Activated CD4-positive, alpha-beta memory T cell treated with anti-CD3 and anti-CD28 coated beads for 36 hours (primary cell): ENCODE data around the gene EXOC2. TPM values are rescaled to one million over a fixed set of nuclear protein-coding genes. Genes with fewer than 3 reads are reported as not detected.
"Not testable (repeated sequence)": the region's sequence is repeated elsewhere in the genome, so short reads cannot be mapped to it uniquely, and the experiment has no call there.

Experiments
- CTCF ChIA-PET: fragments of 350-600 bp; sonication (Branson Sonifier 250); formaldehyde crosslinking; loops from one replicate; lab custom pipeline; 2021; ENCODE audit warnings: antibody characterized with exemption, inconsistent platforms; lab: Charles Lee
- POLR2A ChIA-PET: fragments of 350-600 bp; sonication (Branson Sonifier 250); formaldehyde crosslinking; loops from one replicate; lab custom pipeline; 2021; ENCODE audit warnings: antibody characterized with exemption; lab: Charles Lee
- DNase-seq: peaks from one replicate; pipeline ENCODE4 v3.0.0-alpha.2; 2020
- H3K27ac Mint-ChIP-seq: one replicate; pipeline ENCODE4 v1.8.0; 2021; ENCODE audit warnings: mixed read lengths
- H3K27me3 Mint-ChIP-seq: one replicate; pipeline ENCODE4 v1.8.0; 2021; ENCODE audit warnings: mixed read lengths
- H3K36me3 Mint-ChIP-seq: one replicate; pipeline ENCODE4 v1.8.0; 2021; ENCODE audit warnings: mixed read lengths
- H3K4me1 Mint-ChIP-seq: one replicate; pipeline ENCODE4 v1.8.0; 2021; ENCODE audit warnings: low read depth, mixed read lengths
- H3K4me3 Mint-ChIP-seq: one replicate; pipeline ENCODE4 v1.8.0; 2021; ENCODE audit warnings: mild to moderate bottlenecking, mixed read lengths
- H3K9me3 Mint-ChIP-seq: one replicate; pipeline ENCODE4 v1.8.0; 2021; ENCODE audit warnings: mixed read lengths
- intact Hi-C: fragments of 100-400 bp; cut with micrococcal nuclease; formaldehyde crosslinking; loops from one replicate; pipeline ENCODE4 v1.15.1; 2023
- total RNA-seq, 2 experiments: library from RNA; stranded (reverse); gene quantifications; one replicate each; pipeline ENCODE4 v1.2.3, GENCODE V29; 2021

EXOC2 gene
- total RNA-seq, 2 experiments from 2014 or later, result 40.5 to 42.3 TPM

GRCh38 chr6:572596-573265 is 120.2 kb downstream of the EXOC2 start:
- Mint-ChIP-seq H3K27ac (no peak overlapping the region), H3K9me3 (peaks cover 6% of the 10 kb centered on the region), H3K36me3 (peaks cover 45% of the 10 kb centered on the region), H3K27me3 (no peaks in the 10 kb centered on the region), H3K4me1 (peaks cover 36% of the 10 kb centered on the region), H3K4me3 (no peak overlapping the region)
- intact Hi-C loops, result no loop called here
- POLR2A ChIA-PET, result no interaction called here
- CTCF ChIA-PET, result interaction anchor here (1.3 kb wide), 1 partner anchor 384 kb away, joined by 3 read pairs; no protein-coding TSS in a partner anchor
- no peak for DNase-seq

- H3K4me3 Mint-ChIP-seq, result no peak overlapping the region
- H3K36me3 Mint-ChIP-seq, result peaks cover 47% of the 10 kb centered on the region
- CTCF ChIA-PET, result interaction anchor here (1.3 kb wide), 1 partner anchor 383 kb away, joined by 3 read pairs; no protein-coding TSS in a partner anchor
- H3K27me3 Mint-ChIP-seq, result no peaks in the 10 kb centered on the region
- intact Hi-C loops, result no loop called here
- H3K4me1 Mint-ChIP-seq, result peaks cover 31% of the 10 kb centered on the region
- no peak overlapping the region for H3K27ac Mint-ChIP-seq
- POLR2A ChIA-PET, result no interaction called here
- peaks cover 6% of the 10 kb centered on the region for H3K9me3 Mint-ChIP-seq
- no peak for DNase-seq
These were observed 121.0 kb downstream of the EXOC2 start for GRCh38 chr6:571892-572291.

GRCh38 chr6:570825-571224 is 122.1 kb downstream of the EXOC2 start:
- intact Hi-C loops, result no loop called here
- Mint-ChIP-seq H3K4me1 (peaks cover 34% of the 10 kb centered on the region), H3K36me3 (peaks cover 48% of the 10 kb centered on the region), H3K4me3 (no peak overlapping the region), H3K27ac (peak overlapping the region; percentile 34), H3K9me3 (peaks cover 6% of the 10 kb centered on the region), H3K27me3 (no peaks in the 10 kb centered on the region)
- CTCF ChIA-PET, result no interaction called here
- POLR2A ChIA-PET, result interaction anchor here (1.0 kb wide), 2 partner anchors 12 to 124 kb away, joined by 3 read pairs; no protein-coding TSS in a partner anchor
- DNase-seq, result peak; percentile 42

- no peak overlapping the region for H3K4me3 Mint-ChIP-seq
- POLR2A ChIA-PET, result interaction anchor here (0.6 to 1.3 kb wide), 2 partner anchors 15 to 165 kb away, joined by 3 read pairs; no protein-coding TSS in a partner anchor
- DNase-seq, result peak; percentile 44
- no peaks in the 10 kb centered on the region for H3K9me3 Mint-ChIP-seq
- peaks cover 44% of the 10 kb centered on the region for H3K36me3 Mint-ChIP-seq
- H3K4me1 Mint-ChIP-seq, result peaks cover 40% of the 10 kb centered on the region
- peak overlapping the region; percentile 45 for H3K27ac Mint-ChIP-seq
- CTCF ChIA-PET, result interaction anchor here (0.8 to 1.9 kb wide), 4 partner anchors 10 to 180 kb away, joined by 3 to 7 read pairs (median 4); no protein-coding TSS in a partner anchor
- H3K27me3 Mint-ChIP-seq, result no peaks in the 10 kb centered on the region
- intact Hi-C loops, result no loop called here
These were observed 123.9 kb downstream of the EXOC2 start for GRCh38 chr6:568954-569523.

GRCh38 chr6:568085-568484 is 124.9 kb downstream of the EXOC2 start:
- Mint-ChIP-seq H3K36me3 (peaks cover 47% of the 10 kb centered on the region), H3K27me3 (no peaks in the 10 kb centered on the region), H3K4me3 (no peak overlapping the region), H3K27ac (no peak overlapping the region), H3K4me1 (peaks cover 40% of the 10 kb centered on the region), H3K9me3 (no peaks in the 10 kb centered on the region)
- intact Hi-C loops, result no loop called here
- CTCF ChIA-PET, result interaction anchor here (1.9 kb wide), 1 partner anchor 25 kb away, joined by 7 read pairs; no protein-coding TSS in a partner anchor
- no peak for DNase-seq
- POLR2A ChIA-PET, result no interaction called here

- intact Hi-C loops, result no loop called here
- ChIA-PET POLR2A (no interaction called here), CTCF (interaction anchor here (0.9 kb wide), 1 partner anchor 27 kb away, joined by 3 read pairs; no protein-coding TSS in a partner anchor)
- Mint-ChIP-seq H3K27ac (peak overlapping the region; percentile 42), H3K36me3 (peaks cover 50% of the 10 kb centered on the region), H3K27me3 (no peaks in the 10 kb centered on the region), H3K4me3 (peak overlapping the region; percentile 42), H3K4me1 (peaks cover 47% of the 10 kb centered on the region), H3K9me3 (no peaks in the 10 kb centered on the region)
- no peak for DNase-seq
These were observed 129.1 kb downstream of the EXOC2 start for GRCh38 chr6:563863-564262.

GRCh38 chr6:562052-562676 is 130.8 kb downstream of the EXOC2 start:
- ChIA-PET POLR2A (interaction anchor here (1.3 kb wide), 1 partner anchor 12 kb away, joined by 4 read pairs; no protein-coding TSS in a partner anchor), CTCF (no interaction called here)
- no peaks in the 10 kb centered on the region for H3K27me3 Mint-ChIP-seq
- intact Hi-C loops, result no loop called here
- peak overlapping the region; percentile 82 for H3K27ac Mint-ChIP-seq
- no peak for DNase-seq
- H3K4me3 Mint-ChIP-seq, result peak overlapping the region; percentile 55
- peaks cover 44% of the 10 kb centered on the region for H3K36me3 Mint-ChIP-seq
- peaks cover 50% of the 10 kb centered on the region for H3K4me1 Mint-ChIP-seq
- H3K9me3 Mint-ChIP-seq, result no peaks in the 10 kb centered on the region

- POLR2A ChIA-PET, result interaction anchor here (1.3 to 1.7 kb wide), 2 partner anchors 11 to 59 kb away, joined by 4 to 5 read pairs; no protein-coding TSS in a partner anchor
- H3K4me1 Mint-ChIP-seq, result peaks cover 54% of the 10 kb centered on the region
- intact Hi-C loops, result loop anchor here (1.0 kb wide), 1 partner anchor 33 kb away; no protein-coding TSS in a partner anchor
- peak overlapping the region; percentile 82 for H3K27ac Mint-ChIP-seq
- peak overlapping the region; percentile 55 for H3K4me3 Mint-ChIP-seq
- peaks cover 47% of the 10 kb centered on the region for H3K36me3 Mint-ChIP-seq
- H3K9me3 Mint-ChIP-seq, CTCF ChIA-PET, H3K27me3 Mint-ChIP-seq: not testable (repeated sequence)
- peak; percentile 41 for DNase-seq
These were observed 131.6 kb downstream of the EXOC2 start for GRCh38 chr6:561335-561734.

GRCh38 chr6:558959-559358 is 134.0 kb downstream of the EXOC2 start:
- Mint-ChIP-seq H3K4me3 (no peak overlapping the region), H3K9me3 (no peaks in the 10 kb centered on the region), H3K4me1 (peaks cover 60% of the 10 kb centered on the region), H3K27me3 (no peaks in the 10 kb centered on the region), H3K36me3 (peaks cover 51% of the 10 kb centered on the region), H3K27ac (peak overlapping the region; percentile 88)
- ChIA-PET POLR2A (interaction anchor here (0.6 to 1.8 kb wide), 9 partner anchors 9 to 167 kb away, joined by 3 to 5 read pairs (median 4); partner anchors contain the start of gene IRF4), CTCF (interaction anchor here (0.7 to 2.4 kb wide), 9 partner anchors 10 to 168 kb away, joined by 3 to 12 read pairs (median 3); no protein-coding TSS in a partner anchor)
- DNase-seq, result peak; percentile 50
- intact Hi-C loops, result loop anchor here (1.0 to 10.0 kb wide), 9 partner anchors 11 to 370 kb away; no protein-coding TSS in a partner anchor

- Mint-ChIP-seq H3K27me3 (no peaks in the 10 kb centered on the region), H3K4me1 (peaks cover 60% of the 10 kb centered on the region), H3K27ac (peak overlapping the region; percentile 87), H3K4me3 (no peak overlapping the region), H3K36me3 (peaks cover 51% of the 10 kb centered on the region), H3K9me3 (no peaks in the 10 kb centered on the region)
- intact Hi-C loops, result loop anchor here (1.0 to 10.0 kb wide), 6 partner anchors 10 to 369 kb away; no protein-coding TSS in a partner anchor
- no peak for DNase-seq
- ChIA-PET POLR2A (no interaction called here), CTCF (interaction anchor here (0.6 to 2.4 kb wide), 5 partner anchors 9 to 113 kb away, joined by 3 to 12 read pairs (median 4); no protein-coding TSS in a partner anchor)
These were observed 134.8 kb downstream of the EXOC2 start for GRCh38 chr6:558089-558488.

- intact Hi-C loops, result loop anchor here (10.0 kb wide), 1 partner anchor 237 kb away; no protein-coding TSS in a partner anchor
- CTCF ChIA-PET, result interaction anchor here (1.1 kb wide), 1 partner anchor 30 kb away, joined by 4 read pairs; no protein-coding TSS in a partner anchor
- peak overlapping the region; percentile 71 for H3K27ac Mint-ChIP-seq
- peaks cover 69% of the 10 kb centered on the region for H3K4me1 Mint-ChIP-seq
- no peaks in the 10 kb centered on the region for H3K9me3 Mint-ChIP-seq
- DNase-seq, result no peak
- H3K27me3 Mint-ChIP-seq, result no peaks in the 10 kb centered on the region
- POLR2A ChIA-PET, result interaction anchor here (0.7 to 3.7 kb wide), 3 partner anchors 106 to 331 kb away, joined by 3 to 27 read pairs (median 8); partner anchors contain the start of gene IRF4
- peaks cover 29% of the 10 kb centered on the region for H3K36me3 Mint-ChIP-seq
- H3K4me3 Mint-ChIP-seq, result no peak overlapping the region
These were observed 141.0 kb downstream of the EXOC2 start for GRCh38 chr6:551829-552350.
